Activated T-cell treated with anti-CD3 and anti-CD28 coated beads, Interleukin-2, amount 50 U/mL, for 1 hour (primary cell): ENCODE results near the gene DECR2.
"Not testable (repeated sequence)": the region's sequence is repeated elsewhere in the genome, so short reads cannot be mapped to it uniquely, and the experiment has no call there.

Experiments used
- DNase-seq: peaks from one replicate; pipeline ENCODE4 v3.0.0-alpha.2; 2020

Gene DECR2

DNA sequence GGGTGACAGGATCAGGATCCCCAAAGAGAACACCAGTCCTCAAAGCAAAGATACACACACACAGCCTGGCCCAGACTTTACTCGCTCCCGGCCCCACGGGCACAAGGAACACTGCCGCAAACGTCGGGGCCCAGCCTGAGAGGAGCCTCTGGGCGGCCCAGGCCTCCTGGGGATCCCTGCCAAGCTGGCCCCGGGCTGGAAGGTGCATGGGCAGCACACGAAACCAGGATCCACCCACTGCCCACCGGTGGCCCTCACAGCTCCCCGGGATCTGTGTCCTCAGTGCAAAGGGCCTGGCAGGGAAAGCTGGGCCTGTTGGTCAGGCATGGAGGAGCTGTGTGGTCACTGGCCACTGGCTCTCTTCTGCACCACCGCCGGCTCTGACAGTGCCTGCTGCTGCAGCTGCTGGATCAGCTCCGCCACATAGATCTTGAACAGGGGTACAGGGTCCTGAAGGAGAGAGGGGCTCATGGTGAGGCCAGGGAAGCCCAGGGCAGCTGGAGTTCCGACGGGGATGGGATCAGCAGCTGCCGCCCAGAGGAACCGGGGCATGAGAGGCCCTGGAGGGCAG, 34.3 kb upstream of the DECR2 start:
- no peak for DNase-seq

DNA sequence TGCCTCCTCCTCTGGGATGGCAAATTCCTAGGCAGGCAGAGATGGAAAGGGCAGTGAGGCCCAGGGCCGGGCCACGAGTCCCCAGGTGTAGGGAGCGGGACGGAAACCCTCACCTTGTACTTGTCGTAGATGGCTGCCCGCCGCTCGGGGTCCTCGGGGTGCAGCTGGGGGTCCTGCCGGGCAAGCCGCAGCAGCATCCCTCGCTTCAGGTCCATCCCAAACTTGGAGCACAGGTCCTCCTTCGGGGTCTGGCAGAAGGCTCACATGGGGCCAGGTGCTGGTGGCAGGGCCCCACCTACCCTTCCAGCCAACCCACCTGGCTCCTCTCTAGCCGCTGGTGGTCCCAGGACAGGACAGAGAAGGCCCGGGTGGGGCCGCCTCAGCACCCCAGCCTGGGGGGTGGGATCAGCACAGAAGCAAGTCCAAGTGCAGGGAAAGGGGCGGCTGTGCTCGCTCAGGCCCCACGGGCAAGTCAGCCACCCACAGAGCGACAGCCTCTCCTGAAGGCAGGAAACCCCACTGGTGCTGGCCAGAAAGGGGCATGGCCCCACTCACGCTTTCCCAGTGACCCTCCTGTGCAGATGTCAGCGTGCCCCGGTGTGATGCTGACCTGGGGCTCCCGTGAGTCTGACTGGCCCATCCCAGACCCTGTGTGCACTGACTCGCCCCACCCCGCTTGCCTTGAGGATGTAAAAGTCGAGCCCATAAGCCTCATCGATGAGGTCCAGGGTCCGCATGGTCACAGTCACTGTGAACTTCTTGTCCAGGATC, 33.1 kb upstream of the DECR2 start:
- no peak for DNase-seq

DNA sequence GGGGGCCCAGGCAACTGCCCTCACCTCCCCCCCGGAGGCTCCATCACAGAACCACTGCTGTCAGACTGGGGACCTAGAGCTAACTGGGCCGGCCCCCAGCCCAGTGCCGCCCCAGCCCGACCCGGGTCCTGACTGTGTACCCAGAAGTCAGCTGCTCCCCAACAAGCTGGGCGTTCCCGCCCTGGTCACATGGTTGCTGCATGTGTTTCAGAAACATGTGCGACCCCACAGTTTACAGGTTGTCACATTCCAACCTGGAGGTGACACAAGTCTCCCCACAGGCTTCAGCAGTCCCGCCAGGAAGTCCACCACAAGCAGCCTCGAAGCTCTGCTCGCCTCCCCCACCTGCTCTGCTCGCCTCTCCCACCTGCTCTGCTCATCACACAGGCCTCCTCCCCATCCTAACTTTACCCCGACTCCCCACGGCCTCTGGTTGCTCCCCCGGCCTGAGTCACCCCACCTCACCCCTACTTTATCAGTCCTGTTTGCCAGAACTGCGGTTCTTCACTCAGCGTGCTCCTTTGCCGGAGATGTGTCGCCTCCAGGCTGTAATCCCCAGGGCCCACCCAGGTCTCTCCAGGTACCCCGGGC, 32.3 kb upstream of the DECR2 start:
- DNase-seq, result no peak

DNA sequence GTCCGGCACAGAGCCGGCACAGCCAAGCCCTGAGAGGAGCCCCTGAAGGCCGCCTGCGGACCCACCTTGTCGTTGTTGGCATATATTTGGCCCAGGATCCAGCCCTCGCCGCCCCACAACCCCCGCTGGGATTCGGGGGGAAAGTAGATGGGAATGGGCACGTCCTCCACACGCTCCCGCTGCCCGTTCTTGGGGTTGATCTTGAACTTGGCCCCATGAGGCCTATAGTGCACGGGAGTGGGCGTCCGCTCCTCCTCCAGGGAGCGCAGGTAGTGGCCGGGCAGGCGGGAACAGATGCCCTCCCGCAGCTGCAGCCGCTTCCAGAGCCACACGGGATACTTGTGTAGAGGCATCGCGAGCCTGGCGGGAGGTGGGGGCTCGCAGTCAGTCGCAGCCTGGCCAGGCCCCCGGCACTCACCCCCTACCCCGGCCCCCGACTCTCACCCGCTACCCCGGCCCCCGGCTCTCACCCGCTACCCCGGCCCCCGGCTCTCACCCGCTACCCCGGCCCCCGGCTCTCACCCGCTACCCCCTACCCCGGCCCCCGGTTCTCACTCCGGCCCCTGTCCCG, 31.7 kb upstream of the DECR2 start:
- no peak for DNase-seq

DNA sequence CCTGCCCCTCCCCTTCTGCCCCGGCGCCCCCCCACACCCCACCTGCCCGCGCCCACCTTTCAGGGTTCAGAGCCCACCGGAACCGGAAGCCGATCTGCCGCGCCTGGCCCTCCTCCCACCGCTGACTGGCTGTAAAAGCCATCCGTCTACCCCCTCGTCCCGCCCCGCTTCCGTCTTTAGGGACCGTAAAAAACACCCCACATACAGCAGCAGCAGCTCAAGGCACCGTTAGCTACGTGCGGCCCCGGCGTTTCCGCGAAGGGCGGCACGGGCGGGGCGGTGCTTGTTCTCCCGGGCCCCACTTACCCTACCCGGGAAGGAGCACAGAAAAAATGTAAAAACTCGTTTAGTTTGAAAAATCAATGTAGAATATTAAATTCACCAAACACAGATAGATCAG, 31.2 kb upstream of the DECR2 start, which contains the start of gene MRPL28:
MRPL28 (minus strand) TSS at position 96 of the 400 bp plus-strand sequence. CDS start 320 bp downstream, outside the sequence.
- DNase-seq, result peak; percentile 90

DNA sequence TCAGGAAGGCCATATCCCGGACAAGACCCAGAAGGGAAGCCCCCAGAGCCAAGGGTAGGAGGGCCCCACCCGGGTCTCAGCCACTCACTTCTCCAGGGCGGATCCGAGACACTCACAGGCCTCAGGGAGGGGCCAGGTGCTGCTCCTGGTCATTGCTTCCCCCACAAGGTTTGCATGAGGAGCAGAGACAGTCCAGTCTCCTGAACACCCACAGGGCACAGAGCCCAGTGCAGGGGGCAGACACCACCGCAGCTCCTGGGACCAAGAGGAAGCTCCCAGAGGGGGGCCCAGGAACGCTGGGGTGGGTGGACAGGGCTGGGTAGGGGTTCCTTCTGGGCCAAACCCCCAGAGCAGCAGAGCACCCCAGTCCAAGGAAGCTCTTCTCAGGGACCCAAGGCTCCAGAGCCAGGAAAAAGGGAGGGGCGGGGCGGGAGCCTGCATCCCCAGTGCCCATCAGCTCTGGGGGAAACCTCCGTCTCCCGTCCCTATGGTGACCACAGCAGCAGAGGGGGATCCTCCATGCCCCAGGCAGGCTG, 30.6 kb upstream of the DECR2 start:
- no peak for DNase-seq

DNA sequence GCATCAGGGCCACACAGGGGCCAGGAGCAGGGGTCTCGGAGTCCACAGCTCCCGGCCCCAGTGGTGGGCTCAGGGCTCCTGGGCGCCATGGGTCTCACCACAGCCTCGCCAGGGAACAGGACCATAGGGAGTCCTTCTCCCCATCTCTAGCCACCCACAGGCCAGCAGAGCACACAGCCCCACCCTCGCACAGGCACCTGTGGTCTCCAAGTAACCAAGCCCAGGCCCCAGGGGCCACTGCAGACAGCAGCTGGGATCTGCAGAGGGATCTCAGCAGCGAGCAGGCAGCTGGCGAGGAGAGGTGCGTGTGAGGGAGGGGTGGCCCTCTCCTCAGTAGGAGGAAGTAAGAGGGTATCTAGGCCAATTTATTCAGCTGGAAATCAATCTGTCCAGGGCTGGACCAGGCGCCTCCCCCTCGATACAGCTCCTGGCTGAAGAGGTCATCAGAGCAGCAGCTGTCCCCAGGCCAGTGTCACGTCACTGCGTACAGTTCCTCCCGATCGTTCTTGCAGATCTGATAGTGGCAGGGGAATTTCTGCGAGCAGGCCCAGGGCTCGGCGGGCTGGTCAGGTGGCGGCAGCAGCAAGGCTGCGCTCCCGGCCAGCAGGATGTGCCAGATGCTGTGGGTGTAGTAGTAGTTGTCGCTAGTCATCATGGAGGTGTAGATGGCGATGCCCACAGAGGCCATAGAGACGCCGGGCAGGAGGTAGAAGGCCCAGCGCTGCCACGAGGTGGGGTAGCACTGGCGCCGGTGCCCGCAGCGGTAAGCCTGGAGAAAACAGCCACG, 30.0 kb upstream of the DECR2 start:
- no peak for DNase-seq

DNA sequence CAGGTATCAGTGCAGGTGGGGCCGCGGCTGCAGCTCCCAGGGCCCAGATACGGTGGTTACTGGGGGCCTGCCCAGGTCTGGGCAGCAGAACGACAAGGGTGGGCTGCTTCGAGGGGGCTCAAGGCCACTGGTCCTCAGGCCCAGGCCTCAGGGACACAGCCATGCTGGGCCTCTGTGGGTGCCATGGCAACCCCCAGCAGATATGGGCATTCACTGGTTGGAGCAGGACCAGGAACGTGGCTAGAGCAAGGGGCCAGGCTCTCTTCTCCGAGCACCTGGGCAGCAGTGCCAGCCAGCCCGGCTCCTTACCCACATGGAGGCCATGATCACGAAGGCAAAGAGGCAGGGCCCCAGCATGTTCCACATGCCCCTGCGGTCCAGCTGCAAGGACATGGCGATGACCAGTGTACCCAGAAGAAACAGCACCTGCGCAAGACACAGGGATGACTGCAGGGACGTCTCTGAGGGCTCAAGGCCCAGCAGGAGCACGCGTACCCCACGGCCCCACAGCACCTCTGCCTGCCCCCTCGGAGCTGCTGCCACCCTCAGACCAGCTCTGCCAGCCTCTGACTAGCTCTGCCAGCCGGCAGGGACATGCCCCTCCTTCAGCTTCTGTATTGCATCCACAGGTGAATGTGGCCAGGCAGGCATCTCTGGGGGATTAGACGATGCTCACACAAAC, 29.2 kb upstream of the DECR2 start:
- no peak for DNase-seq

DNA sequence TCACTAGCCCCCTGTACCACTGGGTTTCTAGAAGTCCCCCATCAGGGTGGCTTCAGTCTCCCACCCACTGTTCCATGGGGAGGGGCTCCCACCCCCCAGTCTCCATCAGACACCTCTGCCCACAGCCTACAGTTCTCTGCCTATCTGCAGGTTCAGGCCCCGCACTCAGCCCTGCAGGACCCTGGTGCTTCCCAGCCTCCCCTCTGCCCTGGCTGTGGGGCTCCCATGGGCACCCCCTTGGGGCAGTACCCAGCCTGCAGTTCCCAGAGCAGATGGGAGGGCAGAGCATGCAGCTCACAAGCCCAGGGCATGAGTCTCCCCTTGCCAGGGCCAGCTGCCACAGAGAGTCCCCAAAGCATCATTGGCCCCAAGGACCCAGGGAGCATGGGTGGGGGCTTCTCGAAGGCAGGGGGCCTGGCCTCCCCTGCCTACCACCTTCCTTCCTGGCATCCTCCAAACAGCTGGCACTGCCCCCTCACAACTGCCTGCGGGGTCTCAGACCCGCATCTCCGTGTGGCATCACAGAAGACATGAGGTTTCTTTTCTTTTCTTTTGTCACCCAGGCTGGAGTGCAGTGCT, 28.6 kb upstream of the DECR2 start:
- no peak for DNase-seq

DNA sequence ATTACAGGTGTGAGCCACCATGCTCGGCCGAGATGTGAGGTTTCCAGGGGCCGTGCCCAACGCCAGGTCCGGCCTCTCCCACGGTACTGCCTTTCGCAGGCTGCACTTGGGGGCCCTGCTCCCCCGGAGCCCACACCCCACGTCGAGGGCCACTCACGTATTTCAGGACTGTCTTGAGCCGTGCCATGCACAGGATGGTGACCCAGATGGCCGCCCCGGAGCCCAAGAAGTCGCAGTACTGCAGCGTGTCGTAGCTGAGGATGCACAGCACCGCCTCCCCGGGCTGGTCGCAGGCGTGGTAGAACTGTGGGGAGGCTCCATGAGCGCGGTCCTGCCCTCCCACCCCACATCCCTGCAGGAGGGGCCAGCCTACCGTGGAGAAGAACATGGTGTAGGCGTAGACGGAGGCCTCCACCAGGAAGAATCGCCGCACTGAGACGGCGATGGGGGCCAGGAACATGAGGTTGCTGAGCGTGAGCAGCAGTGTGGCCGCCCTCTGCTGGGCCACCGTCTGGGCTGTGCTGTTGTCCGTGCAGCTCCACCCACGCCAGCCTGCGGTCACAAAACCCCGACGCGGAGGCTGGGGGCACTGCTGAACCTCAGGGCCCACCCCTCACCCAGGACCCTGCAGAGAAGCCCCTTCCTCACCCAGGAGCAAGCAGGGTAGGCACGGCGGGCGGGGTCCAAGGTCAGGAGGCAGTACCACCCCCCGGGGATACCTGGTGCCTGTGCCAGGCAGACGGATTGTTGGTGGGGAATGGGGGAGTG, 27.7 kb upstream of the DECR2 start:
- no peak for DNase-seq

DNA sequence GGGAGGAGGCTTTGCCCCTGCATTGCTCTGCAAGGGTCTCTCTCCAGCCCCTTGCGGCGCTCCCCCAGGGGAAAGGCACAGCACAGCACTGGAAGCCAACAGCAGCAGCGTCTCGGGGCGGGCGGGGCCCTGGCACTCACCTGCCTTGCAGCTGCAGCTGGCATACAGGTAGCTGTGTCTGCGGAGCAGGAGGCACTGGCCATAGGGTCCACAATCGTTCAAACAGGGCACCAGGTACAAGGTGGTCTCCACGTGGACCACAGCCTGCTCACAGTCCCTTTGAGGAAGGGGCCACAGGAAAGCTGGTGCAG, 27.1 kb upstream of the DECR2 start:
- DNase-seq, result no peak

DNA sequence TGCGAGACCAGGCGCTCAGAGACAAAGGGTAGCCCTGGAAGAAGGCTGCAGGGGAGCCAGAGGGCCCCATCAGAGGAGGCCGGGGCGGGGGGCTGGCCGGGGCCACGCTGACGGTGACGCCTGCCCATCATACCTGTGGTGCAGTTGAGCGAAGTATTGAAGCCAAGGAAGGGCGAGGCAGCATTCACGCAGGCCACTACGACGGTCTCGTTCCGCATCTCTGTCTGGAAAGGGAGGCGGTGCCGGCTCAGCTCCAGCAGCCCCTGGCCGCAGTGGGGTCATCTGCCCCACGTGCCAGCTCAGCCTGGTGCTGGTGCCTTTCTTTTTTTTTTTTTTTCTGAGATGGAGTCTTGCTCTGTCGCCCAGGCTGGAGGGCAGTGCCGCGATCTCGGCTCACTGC, 26.5 kb upstream of the DECR2 start:
- DNase-seq, result no peak

DNA sequence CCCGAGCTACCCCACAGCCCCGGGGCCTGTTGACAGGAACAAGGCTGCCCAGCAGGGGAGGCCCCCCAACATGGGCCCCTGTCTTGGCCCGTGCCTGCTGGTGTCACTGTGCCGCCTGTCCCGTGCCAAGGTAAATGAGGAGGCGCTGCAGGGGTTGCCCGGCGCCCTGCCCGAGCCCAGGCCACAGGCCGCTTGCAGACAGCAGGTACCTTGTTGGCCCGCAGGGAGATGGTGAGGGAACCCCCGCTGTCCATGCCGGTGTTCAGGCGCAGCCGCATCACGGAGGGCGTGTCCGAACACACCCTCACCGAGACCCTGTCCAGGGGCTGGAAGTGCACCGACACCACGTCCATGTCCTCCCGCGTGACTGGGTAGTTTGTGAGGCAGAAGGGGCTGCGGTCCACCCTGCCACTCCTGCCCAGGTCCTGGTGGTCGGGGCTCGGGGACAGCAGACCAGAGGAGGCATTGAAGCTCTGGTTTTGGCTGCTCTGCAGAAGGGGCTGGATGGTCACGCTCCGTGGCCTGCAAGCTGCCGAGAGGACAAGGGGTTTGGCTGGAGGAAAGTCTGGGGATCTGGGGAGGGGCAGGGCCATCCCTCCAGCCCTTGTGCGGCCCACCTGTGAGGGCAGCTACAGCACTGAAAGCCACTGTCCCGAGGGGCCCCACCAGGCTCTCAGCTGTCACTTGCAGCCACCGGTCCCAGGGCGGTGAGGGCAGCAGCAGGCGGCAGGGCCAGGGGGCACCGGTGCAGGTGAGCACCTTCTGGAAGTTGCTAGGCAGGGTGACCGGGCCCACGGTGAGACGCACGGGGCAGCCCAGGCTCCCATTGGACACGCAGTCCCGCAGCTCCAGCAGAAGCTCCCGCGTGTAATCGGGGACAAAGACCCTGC, 25.5 kb upstream of the DECR2 start:
- no peak for DNase-seq

DNA sequence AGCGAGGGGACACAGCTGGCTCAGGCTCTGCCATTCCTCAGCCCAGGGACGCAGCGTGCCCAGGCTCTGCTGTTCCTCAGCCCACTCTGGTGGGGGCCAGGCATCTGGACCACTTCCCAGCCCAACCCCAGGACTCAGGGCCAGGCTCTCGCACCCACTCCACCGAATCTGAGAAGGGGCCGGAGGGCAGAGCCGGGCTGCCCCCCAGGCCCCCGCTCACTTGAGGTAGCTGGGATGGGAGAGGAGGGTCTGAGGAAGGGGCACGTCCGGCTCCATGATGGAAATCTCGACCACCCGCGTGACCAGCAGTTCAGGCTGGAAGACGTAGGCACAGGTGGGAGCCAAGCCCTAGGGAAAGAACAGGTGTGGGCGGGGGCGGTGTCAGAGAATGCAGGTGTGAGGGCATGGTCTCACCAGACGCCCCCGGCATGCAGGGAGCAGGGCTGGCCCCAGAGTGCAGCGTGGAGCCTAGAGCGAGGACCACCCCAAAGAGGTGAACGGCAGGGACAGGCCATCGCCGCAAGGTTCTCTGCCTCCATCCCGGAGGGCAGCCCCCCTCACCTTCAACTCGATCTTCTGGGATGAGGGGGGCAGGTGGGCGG, 24.8 kb upstream of the DECR2 start:
- no peak for DNase-seq

DNA sequence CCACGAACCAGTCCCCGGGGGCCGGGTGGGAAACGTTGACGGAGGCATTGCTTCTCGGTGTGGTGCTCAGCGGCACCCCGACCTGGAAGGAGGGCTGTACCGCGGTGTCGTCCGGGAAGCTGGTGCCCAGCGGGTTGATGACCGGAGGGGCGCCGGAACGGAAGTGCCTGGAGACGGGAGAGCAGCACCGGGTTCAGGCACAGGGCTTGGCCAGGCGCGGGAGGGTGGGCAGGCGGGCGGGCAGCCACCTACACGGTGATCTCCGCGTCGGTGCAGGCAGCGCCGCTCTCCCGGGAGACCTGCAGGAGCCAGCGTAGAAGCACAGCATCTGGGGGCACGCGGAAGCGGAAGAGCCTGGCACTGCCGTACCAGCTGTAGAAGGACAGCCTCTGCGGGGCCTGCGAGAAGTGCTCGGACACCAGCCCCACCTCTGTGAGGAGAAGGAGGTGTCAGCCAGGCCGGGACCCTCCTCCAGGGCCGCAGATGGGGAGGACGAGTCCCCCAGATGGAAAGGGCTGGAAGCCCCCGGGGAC, 24.2 kb upstream of the DECR2 start:
- no peak for DNase-seq

DNA sequence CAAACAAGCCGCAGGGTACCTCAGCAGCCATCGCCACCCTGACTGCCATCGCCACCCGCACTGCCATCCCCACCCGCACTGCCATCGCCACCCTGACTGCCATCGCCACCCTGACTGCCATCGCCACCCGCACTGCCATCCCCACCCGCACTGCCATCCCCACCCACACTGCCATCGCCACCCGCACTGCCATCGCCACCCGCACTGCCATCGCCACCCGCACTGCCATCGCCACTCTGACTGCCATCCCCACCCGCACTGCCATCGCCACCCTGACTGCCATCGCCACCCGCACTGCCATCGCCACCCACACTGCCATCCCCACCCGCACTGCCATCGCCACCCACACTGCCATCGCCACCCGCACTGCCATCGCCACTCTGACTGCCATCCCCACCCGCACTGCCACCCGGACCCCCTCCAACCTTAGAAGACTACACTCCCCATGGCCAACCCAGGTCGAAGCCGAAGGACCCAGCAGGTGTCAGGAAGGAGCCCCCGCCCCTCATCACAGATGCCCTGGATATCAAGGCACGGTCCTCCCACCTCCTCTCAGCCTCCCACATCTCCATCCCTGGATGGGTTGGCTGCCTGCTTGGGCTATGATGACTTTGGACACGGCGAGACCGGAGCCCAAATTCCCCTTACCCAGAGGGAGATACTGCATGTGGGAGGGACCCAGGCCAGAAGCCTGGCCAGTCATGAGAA, 23.4 kb upstream of the DECR2 start:
- DNase-seq, result not testable (repeated sequence)

DNA sequence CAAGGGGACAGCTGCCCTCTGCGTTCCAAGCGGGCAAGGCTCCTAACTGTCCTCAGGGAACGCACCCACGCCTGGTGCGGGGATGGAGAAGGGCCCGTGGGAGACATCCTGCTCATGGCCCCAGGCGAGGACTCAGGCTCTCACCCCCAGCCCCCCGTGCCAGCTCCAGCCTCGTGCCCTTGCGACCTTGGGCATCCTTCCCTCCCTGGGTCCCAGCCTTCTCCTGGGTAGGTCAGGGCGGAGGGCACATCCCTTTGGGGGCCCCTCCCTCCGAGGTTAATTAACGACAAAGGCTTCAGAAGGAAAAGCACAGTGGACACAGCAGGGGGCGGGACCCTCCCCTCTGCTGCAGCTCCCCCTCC, 22.9 kb upstream of the DECR2 start:
- DNase-seq, result no peak

DNA sequence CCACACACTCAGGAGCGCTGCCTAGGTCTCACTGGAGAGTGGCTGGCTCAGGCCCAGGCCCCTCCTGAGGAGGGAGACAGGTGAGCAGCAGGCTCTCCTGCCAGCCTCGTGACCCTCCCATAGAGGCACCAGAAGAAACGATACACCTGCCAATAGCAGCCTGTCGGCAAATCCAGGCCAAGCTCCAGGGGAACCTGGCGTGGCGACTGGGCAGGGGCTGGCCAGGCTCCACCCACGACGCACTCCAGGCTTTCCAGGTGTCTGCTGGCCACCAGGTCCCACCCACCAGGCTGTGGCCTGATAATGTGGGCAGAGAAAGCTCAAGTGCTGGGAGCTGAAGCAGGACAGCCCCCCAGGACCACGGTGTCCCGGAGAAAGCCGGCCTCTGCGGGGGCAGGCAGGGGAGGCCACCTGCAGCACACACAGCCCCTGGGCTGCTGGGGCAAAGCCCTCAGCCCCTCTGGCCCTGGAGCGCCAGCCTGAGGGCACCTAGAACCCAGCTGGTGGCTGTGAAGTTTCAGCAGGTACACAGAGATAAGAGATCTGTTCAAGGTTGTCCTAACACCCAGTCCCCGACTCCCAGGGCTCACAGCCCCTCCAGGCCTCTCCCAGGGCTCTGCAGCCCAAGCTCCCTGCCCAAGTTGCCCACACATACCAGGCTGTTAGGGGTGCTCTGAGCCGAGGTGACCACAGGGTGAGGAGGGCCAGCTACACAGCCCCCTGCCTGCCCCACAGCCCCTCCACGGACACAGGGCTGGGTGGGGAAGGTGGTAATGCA, 22.3 kb upstream of the DECR2 start:
- DNase-seq, result no peak
